ENCODE measurements around the gene PHGDH.
"Not testable (repeated sequence)": the region's sequence is repeated elsewhere in the genome, so short reads cannot be mapped to it uniquely, and the experiment has no call there.

Gene PHGDH

DNA sequence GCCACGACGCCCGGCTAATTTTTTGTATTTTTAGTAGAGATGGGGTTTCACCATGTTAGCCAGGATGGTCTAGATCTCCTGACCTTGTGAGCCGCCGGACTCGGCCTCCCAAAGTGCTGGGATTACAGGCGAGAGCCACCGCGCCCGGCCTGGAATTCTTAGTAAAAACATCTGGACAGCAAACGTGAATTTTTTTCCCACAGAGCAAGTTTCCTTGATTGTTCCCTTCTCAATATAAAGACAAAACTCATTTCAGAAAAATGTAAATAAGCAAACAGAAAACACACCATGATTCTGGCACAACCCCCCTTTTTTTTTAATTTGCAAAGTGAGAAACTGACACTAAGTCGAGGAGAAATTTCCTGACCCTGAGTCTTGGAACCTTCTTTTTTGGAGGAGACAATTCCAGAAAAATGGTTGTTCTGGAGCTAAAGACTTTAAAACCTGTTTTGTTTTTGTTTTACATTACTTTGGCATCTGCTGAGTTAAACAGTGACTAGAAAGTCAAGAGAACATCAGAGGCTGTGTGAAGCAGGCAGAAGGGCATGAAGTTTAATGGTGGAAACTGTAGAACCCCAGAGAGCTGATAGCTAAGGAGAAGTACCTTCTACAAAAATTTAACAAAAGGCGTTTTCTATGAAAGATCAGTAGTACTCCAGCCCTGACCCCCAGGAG, 67.3 kb downstream of the PHGDH start:
- Histone ChIP-seq H2AFZ (ENCODE audit: low read length, unreplicated experiment) (no peak overlapping the region), H3K27ac (ENCODE audit: low read depth, low read length) (no peak overlapping the region), H3K4me1 (ENCODE audit: control insufficient read depth, insufficient read depth, low read length, unreplicated experiment) (no peaks in the 10 kb centered on the region), H3K4me3 (ENCODE audit: low read depth, low read length) (no peak overlapping the region), H3K27me3 (ENCODE audit: insufficient read depth, low read length) (peaks cover 36% of the 10 kb centered on the region), H3K79me2 (ENCODE audit: control insufficient read depth, insufficient read depth, low read length, unreplicated experiment) (no peaks in the 10 kb centered on the region), H3K36me3 (ENCODE audit: insufficient read depth, low read length) (no peaks in the 10 kb centered on the region)

DNA sequence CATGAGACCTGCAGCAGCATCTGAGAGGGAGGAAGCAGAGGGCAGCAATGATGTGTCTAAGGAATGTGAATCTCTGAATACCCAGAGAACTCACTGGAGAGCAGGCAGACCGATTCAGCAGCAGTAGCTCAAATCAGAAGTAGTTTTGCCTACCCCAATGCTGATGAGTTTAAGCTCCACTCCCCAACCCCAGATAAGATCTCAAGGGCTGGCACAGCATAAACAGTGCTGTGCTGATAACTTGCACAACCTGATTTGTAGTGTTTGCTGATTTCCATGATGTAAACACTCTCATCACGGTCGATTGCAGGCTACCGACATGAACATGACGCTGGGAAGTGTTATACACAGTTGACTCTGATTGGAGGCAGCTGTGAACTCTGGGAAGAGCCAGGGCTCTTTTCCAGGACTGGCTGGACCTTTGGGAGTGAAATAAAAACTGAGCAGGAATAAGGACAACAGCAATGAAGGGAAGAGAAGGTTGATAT, 68.2 kb downstream of the PHGDH start:
- peak overlapping the region; percentile 58 for H2AFZ ChIP-seq (ENCODE audit: low read length, unreplicated experiment)
- H3K27ac ChIP-seq (ENCODE audit: low read depth, low read length) = no peak overlapping the region
- H3K36me3 ChIP-seq (ENCODE audit: insufficient read depth, low read length) = no peaks in the 10 kb centered on the region
- H3K4me1 ChIP-seq (ENCODE audit: control insufficient read depth, insufficient read depth, low read length, unreplicated experiment) = no peaks in the 10 kb centered on the region
- H3K4me3 ChIP-seq (ENCODE audit: low read depth, low read length) = peak overlapping the region; percentile 62
- no peaks in the 10 kb centered on the region for H3K79me2 ChIP-seq (ENCODE audit: control insufficient read depth, insufficient read depth, low read length, unreplicated experiment)
- peaks cover 37% of the 10 kb centered on the region for H3K27me3 ChIP-seq (ENCODE audit: insufficient read depth, low read length)

DNA sequence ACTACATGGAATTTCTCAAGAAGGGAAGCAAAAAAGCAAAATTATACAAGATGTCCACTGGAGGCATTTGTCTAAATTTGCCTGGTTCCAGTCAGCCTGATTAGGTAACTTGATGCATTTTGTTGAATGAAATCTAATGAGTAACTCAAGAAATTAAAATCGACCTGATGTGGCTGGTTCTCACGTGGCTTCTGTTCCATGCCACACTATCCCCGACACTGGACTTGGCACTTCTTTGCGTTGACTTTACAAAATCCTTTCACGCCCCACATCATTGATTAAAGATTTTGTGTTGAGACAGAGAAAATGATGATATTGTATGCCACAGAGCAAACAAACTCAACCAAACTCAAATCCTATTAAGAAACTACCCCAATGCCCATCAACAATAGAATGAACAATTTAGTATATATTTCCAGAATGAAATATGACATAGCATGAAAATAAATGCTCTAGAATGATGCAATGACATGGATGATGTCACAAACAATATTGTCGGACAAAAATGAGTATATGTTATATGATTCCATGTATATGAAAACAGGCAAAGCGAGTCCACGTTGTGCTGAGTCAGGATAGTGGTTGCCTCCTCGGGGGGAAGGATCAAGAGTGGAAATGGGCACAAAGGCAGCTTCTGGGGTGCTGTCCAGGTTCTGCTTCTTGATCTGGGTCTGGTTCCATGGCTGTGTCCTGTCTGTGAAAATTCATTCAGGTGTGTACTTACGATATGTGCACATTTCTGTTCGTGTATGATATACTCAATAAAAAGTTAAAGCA, 69.9 kb downstream of the PHGDH start:
- no peak overlapping the region for H2AFZ ChIP-seq (ENCODE audit: low read length, unreplicated experiment)
- H3K4me1 ChIP-seq (ENCODE audit: control insufficient read depth, insufficient read depth, low read length, unreplicated experiment) = no peaks in the 10 kb centered on the region
- H3K27me3 ChIP-seq (ENCODE audit: insufficient read depth, low read length) = peaks cover 37% of the 10 kb centered on the region
- H3K4me3 ChIP-seq (ENCODE audit: low read depth, low read length) = no peak overlapping the region
- H3K79me2 ChIP-seq (ENCODE audit: control insufficient read depth, insufficient read depth, low read length, unreplicated experiment) = no peaks in the 10 kb centered on the region
- no peaks in the 10 kb centered on the region for H3K36me3 ChIP-seq (ENCODE audit: insufficient read depth, low read length)
- H3K27ac ChIP-seq (ENCODE audit: low read depth, low read length) = no peak overlapping the region

DNA sequence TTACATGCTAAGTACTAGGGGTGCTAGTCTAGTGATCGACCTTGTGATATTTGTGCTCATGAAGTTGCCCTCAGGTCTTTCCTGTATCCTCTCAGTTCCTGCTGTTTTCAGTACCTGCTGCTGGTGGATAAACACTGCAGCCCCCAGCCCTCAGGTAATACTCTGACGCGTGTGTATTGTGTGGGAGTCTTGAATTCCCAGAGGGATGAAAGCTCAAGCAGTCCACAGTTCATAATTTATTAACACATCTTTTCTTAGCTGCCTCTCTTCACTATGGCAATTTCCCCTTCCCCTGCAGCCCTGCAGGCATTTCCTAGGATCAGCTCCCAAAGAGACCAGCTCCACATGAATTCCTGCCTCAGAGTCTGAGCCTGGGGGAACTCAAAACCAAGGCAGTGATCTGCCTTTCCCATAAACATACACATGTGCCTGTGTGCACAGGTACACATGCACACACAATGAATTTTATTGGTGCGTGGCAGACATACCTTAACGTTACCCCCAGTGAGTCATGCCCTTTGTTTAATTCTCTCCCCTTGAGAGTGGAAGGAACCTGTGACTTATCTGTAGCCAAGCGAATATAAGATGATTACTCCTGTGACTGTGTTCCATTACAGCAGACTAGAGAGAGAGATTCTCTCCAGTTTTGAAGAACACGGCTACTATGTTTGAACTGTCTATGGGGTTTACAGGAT, 71.0 kb downstream of the PHGDH start:
- Histone ChIP-seq H3K4me1 (ENCODE audit: control insufficient read depth, insufficient read depth, low read length, unreplicated experiment) (no peaks in the 10 kb centered on the region), H2AFZ (ENCODE audit: low read length, unreplicated experiment) (no peak overlapping the region), H3K79me2 (ENCODE audit: control insufficient read depth, insufficient read depth, low read length, unreplicated experiment) (no peaks in the 10 kb centered on the region), H3K27ac (ENCODE audit: low read depth, low read length) (no peak overlapping the region), H3K4me3 (ENCODE audit: low read depth, low read length) (no peak overlapping the region), H3K27me3 (ENCODE audit: insufficient read depth, low read length) (peaks cover 37% of the 10 kb centered on the region), H3K36me3 (ENCODE audit: insufficient read depth, low read length) (no peaks in the 10 kb centered on the region)

DNA sequence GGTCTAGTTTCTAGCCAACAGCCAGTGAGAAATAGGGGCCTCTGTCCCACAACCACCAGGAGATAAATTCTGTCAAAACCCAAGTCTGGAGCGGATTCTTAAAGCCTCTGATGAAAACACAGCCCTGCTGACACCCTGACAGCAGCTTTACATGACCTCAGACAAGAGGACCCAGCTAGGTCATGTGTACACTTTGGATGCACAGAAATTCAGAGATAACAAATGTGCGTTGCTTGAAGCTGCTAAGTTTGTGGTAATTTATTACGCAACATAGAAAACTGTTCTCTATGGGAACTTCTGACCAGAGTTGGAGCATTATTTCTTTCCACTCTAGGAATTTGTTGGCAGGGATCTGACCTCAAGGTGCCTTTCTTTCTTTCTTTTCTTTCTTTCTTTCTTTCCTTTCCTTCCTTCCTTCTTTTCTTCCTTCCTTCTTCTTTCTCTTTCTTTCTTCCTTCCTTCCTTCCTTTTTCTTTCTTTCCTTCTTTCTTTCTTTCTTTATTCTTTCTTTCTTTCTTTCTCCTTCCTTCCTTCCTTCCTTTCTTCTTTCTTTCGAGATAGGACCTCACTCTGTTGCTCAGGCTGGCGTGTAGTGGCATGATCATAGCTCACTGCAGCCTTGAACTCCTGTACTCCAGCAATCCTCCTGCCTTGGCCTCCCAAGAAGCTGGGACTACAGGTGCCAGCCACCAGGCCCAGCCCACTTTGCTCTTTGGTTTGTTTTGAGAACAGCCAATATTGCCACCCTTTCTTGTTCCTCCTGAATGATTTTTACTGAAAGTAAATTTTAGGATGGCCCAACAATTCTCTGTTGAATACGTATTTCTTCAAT, 71.8 kb downstream of the PHGDH start:
- H3K79me2 ChIP-seq (ENCODE audit: control insufficient read depth, insufficient read depth, low read length, unreplicated experiment) = no peaks in the 10 kb centered on the region
- no peak overlapping the region for H3K27ac ChIP-seq (ENCODE audit: low read depth, low read length)
- H3K27me3 ChIP-seq (ENCODE audit: insufficient read depth, low read length) = peaks cover 37% of the 10 kb centered on the region
- no peak overlapping the region for H3K4me3 ChIP-seq (ENCODE audit: low read depth, low read length)
- no peak overlapping the region for H2AFZ ChIP-seq (ENCODE audit: low read length, unreplicated experiment)
- H3K36me3 ChIP-seq (ENCODE audit: insufficient read depth, low read length) = no peaks in the 10 kb centered on the region
- H3K4me1 ChIP-seq (ENCODE audit: control insufficient read depth, insufficient read depth, low read length, unreplicated experiment) = no peaks in the 10 kb centered on the region

DNA sequence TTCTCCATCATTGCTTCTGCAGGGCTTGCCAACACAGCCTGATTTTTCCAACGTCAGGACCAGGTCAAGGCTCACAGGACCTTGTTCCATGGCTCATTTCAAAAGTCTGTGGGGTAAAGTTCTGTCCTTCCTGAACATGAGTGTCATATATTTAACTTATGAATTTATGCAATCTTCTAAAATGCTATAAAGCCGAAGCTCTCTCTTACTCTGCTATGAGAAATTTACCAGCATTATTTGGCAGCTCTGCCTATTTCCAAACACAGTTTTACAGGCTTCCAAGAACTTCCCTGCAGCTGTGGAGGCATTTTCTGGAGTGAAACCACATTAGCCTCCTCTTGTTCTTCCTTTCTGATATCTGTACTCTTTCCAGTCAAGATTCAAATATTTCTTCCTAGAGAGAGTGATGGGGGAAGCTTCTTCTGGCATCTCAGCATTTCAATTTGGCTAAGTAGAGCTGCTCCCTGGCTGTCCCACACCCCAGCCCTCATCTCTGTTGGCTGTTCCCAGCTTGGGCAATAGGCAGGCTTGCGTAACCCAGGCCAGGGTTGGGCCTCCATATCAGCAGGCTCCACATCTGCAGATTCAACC, 72.6 kb downstream of the PHGDH start:
- Histone ChIP-seq H3K79me2 (ENCODE audit: control insufficient read depth, insufficient read depth, low read length, unreplicated experiment) (no peaks in the 10 kb centered on the region), H3K4me3 (ENCODE audit: low read depth, low read length) (no peak overlapping the region), H2AFZ (ENCODE audit: low read length, unreplicated experiment) (no peak overlapping the region), H3K36me3 (ENCODE audit: insufficient read depth, low read length) (no peaks in the 10 kb centered on the region), H3K27ac (ENCODE audit: low read depth, low read length) (no peak overlapping the region), H3K4me1 (ENCODE audit: control insufficient read depth, insufficient read depth, low read length, unreplicated experiment) (no peaks in the 10 kb centered on the region), H3K27me3 (ENCODE audit: insufficient read depth, low read length) (peaks cover 33% of the 10 kb centered on the region)

DNA sequence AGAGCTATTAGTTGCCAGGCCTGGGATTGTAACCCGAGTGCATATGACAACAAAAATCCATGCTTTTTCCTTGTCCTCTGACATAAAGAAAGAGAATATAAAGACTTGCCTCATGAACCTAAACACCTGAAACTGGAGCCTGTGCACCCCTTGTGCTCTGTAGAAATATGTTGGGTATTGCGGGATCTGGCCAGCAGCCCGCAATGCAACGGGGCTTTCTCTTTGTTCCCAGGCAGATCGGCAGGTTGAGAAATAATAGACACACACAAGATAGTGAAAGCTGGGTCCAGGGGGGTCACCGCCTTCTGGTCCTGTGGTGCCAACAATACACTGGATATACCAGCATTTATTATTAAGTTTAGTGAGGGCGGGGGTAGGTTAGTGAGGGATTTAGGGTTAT, 74.3 kb downstream of the PHGDH start:
- H3K27me3 ChIP-seq (ENCODE audit: insufficient read depth, low read length) = peaks cover 28% of the 10 kb centered on the region
- not testable (repeated sequence) for H3K36me3 ChIP-seq (ENCODE audit: insufficient read depth, low read length); H2AFZ ChIP-seq (ENCODE audit: low read length, unreplicated experiment); H3K79me2 ChIP-seq (ENCODE audit: control insufficient read depth, insufficient read depth, low read length, unreplicated experiment); H3K4me1 ChIP-seq (ENCODE audit: control insufficient read depth, insufficient read depth, low read length, unreplicated experiment); H3K4me3 ChIP-seq (ENCODE audit: low read depth, low read length); H3K27ac ChIP-seq (ENCODE audit: low read depth, low read length)

DNA sequence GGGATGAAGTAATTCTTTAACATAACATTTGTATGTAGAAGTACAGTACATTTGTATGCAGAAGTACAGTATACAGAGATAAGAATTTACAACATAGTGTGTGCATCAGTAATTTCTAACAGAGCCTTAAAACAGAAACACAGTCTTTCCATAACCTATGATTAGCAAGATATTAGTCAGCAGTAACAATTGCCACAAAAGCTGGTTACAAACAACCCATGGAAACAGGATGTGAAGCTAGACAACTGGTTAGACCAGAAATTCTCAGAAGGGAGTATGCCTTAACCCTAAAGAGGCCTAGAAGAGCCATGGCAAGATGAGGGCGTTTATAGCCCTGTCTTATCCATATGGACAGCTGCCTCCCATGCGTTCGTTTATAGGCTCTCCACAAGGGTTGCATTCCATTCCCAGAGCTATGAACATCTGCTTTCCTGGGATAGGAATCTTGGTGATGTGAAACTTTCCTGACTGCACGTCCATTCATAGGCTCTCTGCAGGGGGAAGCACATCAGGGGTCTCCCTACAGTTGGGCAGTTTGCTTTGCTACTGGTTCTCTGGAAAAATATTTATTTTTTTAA, 74.8 kb downstream of the PHGDH start:
- not testable (repeated sequence) for H2AFZ ChIP-seq (ENCODE audit: low read length, unreplicated experiment); H3K79me2 ChIP-seq (ENCODE audit: control insufficient read depth, insufficient read depth, low read length, unreplicated experiment); H3K27ac ChIP-seq (ENCODE audit: low read depth, low read length); H3K4me3 ChIP-seq (ENCODE audit: low read depth, low read length); H3K4me1 ChIP-seq (ENCODE audit: control insufficient read depth, insufficient read depth, low read length, unreplicated experiment); H3K36me3 ChIP-seq (ENCODE audit: insufficient read depth, low read length)
- H3K27me3 ChIP-seq (ENCODE audit: insufficient read depth, low read length) = peaks cover 22% of the 10 kb centered on the region

DNA sequence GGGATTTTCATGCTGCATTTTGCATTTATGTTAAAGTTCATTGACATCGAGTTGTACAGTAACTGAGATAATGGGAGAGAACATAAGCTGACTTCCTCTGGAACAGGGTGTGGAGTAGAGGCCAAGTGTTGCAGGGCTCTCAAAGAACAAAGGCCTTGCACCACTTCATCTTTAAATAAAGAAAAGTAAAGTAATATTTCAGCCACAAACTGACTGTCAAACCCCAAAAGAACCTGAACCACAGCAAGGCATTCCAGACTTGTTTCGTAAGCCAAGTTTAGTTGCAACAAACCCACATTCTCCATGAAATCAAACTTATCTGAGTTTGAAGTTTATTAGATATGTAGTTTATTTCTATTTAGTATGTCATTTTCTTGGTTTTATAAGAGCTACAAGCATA, 76.0 kb downstream of the PHGDH start:
- H3K27me3 ChIP-seq (ENCODE audit: insufficient read depth, low read length) = peaks cover 12% of the 10 kb centered on the region; the same call in 1 of the 2 replicates
- no peaks in the 10 kb centered on the region for H3K79me2 ChIP-seq (ENCODE audit: control insufficient read depth, insufficient read depth, low read length, unreplicated experiment)
- H3K4me3 ChIP-seq (ENCODE audit: low read depth, low read length) = no peak overlapping the region
- no peaks in the 10 kb centered on the region for H3K4me1 ChIP-seq (ENCODE audit: control insufficient read depth, insufficient read depth, low read length, unreplicated experiment)
- H3K36me3 ChIP-seq (ENCODE audit: insufficient read depth, low read length) = no peaks in the 10 kb centered on the region
- H2AFZ ChIP-seq (ENCODE audit: low read length, unreplicated experiment) = no peak overlapping the region
- H3K27ac ChIP-seq (ENCODE audit: low read depth, low read length) = no peak overlapping the region
